ENCODE results near the gene PIEZO1. TPM values are rescaled to one million over a fixed set of nuclear protein-coding genes. Genes with fewer than 3 reads are reported as not detected.

The PIEZO1 gene
- total RNA-seq, 2 donors from 2014 or later: 37.7 to 73.2 TPM

GRCh38 chr16:88810912-88811768, 26.1 kb upstream of the PIEZO1 start:
- TF ChIP-seq, protein P1, sequence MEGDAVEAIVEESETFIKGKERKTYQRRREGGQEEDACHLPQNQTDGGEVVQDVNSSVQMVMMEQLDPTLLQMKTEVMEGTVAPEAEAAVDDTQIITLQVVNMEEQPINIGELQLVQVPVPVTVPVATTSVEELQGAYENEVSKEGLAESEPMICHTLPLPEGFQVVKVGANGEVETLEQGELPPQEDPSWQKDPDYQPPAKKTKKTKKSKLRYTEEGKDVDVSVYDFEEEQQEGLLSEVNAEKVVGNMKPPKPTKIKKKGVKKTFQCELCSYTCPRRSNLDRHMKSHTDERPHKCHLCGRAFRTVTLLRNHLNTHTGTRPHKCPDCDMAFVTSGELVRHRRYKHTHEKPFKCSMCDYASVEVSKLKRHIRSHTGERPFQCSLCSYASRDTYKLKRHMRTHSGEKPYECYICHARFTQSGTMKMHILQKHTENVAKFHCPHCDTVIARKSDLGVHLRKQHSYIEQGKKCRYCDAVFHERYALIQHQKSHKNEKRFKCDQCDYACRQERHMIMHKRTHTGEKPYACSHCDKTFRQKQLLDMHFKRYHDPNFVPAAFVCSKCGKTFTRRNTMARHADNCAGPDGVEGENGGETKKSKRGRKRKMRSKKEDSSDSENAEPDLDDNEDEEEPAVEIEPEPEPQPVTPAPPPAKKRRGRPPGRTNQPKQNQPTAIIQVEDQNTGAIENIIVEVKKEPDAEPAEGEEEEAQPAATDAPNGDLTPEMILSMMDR (IDR thresholded peaks at IDR 0.05): no peak
- H3K27me3 ChIP-seq: no peaks in the 10 kb centered on the region
- peak overlapping the region; percentile 87 to 92 for H3K27ac ChIP-seq

DNA sequence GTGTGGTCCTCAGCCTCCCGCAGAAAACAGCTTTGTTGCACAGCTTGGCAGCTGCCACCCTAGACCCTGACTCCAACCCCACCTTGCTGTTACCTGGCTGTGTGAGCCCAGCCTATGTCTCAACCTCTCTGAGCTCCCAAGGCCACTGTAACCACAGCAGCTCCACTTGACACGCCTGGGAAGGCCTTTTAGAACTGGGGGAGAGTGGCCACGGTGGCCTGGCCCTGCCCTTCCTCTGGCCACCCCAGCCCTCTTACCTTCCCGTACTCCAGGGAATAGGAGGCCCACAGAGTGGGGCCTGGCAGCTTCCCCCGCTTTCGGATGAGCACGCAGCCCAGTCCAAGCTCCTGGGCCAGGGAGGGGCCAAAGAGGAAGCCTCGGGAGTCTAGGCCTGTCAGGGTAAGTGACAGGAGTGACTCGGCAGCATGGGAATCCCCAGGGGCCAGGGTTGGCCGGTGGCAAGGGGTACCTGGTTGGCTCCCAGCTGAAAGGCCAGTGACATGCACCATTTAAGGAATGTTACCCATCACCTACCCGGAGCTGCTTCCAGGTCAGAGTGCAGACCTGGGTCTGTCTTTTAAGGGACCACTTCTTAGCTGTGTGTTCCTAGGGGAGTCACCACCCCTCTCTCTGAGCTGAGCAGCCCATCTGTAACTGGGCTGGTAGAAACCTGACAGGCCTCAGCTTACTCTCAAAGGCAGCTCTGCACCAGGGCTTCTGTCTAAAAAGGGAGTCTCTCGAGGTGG, 25.3 kb upstream of the PIEZO1 start:
- peak overlapping the region; percentile 50 to 77 for H3K4me3 ChIP-seq
- H3K27me3 ChIP-seq: no peaks in the 10 kb centered on the region
- no peaks in the 10 kb centered on the region for H3K9me3 ChIP-seq
- H3K36me3 ChIP-seq: peaks cover 10% of the 10 kb centered on the region
- H3K4me1 ChIP-seq: peaks cover 0 to 37% of the 10 kb centered on the region in 2 donors
- no peak for DNase-seq (ENCODE audit: low spot score)
- H3K27ac ChIP-seq: peak overlapping the region; percentile 87 to 92
- TF ChIP-seq, protein P1 (IDR thresholded peaks at IDR 0.05): no peak

More at GRCh38 chr16:88810912-88811768, 26.1 kb upstream of the PIEZO1 start:
- no peaks in the 10 kb centered on the region for H3K9me3 ChIP-seq
- peak overlapping the region; percentile 50 to 77 for H3K4me3 ChIP-seq
- peaks cover 10% of the 10 kb centered on the region for H3K36me3 ChIP-seq
- DNase-seq (ENCODE audit: low spot score): peak; percentile 75
- H3K4me1 ChIP-seq: peaks cover 0 to 37% of the 10 kb centered on the region in 2 donors

- TF ChIP-seq, protein P1 (IDR thresholded peaks at IDR 0.05): no peak
- no peaks in the 10 kb centered on the region for H3K9me3 ChIP-seq
- H3K4me1 ChIP-seq: peaks cover 0 to 40% of the 10 kb centered on the region in 2 donors
- H3K4me3 ChIP-seq: no peak overlapping the region
- no peak for DNase-seq (ENCODE audit: low spot score)
- H3K27ac ChIP-seq: no peak overlapping the region
- peaks cover 10% of the 10 kb centered on the region for H3K36me3 ChIP-seq
- H3K27me3 ChIP-seq: no peaks in the 10 kb centered on the region
Observed at GRCh38 chr16:88809676-88810165, 24.7 kb upstream of the PIEZO1 start.

DNA sequence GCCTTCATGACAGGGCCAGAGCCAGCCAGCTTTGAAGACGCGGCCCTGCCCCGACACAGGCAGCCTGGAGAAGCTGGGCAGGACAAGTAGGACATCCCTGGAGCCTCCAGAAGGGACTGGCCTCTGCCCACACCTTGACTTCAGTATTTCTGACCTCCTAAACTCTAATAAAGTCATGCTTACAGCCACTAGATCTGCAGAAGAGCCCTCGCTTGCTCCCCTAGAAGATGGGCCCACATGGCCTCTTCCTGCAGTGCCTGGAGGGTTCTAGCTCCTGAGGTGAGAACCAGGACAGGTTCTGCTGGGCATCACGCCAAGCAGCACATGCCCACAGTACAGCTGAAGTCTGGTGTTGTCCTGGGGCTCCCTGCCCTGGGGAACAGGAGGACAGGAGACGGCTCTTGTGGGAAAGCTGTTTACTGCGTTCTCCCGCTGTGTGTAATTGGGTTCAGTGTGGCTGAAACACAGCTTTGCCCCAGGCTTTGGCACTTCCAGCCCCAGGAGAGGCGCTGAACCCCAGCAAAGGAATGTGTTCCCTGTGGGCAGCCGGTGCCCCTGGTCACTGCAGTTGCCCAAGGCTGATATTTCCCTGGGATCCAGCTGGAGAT, 24.2 kb upstream of the PIEZO1 start:
- Histone ChIP-seq H3K4me1 (peaks cover 0 to 45% of the 10 kb centered on the region in 2 donors), H3K27me3 (no peaks in the 10 kb centered on the region), H3K4me3 (no peak overlapping the region), H3K9me3 (no peaks in the 10 kb centered on the region), H3K27ac (no peak overlapping the region), H3K36me3 (peaks cover 10% of the 10 kb centered on the region)
- no peak for DNase-seq (ENCODE audit: low spot score)
- TF ChIP-seq, protein P1 (IDR thresholded peaks at IDR 0.05): no peak

- no peaks in the 10 kb centered on the region for H3K27me3 ChIP-seq
- H3K27ac ChIP-seq: no peak overlapping the region
- TF ChIP-seq, protein P1 (IDR thresholded peaks at IDR 0.05): no peak
- no peak overlapping the region for H3K4me3 ChIP-seq
- peaks cover 0 to 46% of the 10 kb centered on the region in 2 donors for H3K4me1 ChIP-seq
- peaks cover 10% of the 10 kb centered on the region for H3K36me3 ChIP-seq
- H3K9me3 ChIP-seq: no peaks in the 10 kb centered on the region
- no peak for DNase-seq (ENCODE audit: low spot score)
Observed at GRCh38 chr16:88807626-88808453, 22.8 kb upstream of the PIEZO1 start.
